HG03095 (cell line): ENCODE results near the gene PCDHB7.
"Not testable (repeated sequence)": the region's sequence is repeated elsewhere in the genome, so short reads cannot be mapped to it uniquely, and the experiment has no call there.

ENCODE experiments used
- ATAC-seq: cut with Tn5 transposase; IDR thresholded peaks from one replicate; pipeline ENCODE4 v1.9.1; 2021; ENCODE audit warnings: moderate library complexity; ENCODE audit not compliant: unreplicated experiment

PCDHB7 gene

GRCh38 chr5:141172381-141173204 is at the start of gene PCDHB7:
PCDHB7 (plus strand) TSS chr5:141172644; CDS start chr5:141172836, 192 bp downstream.
- no peak for ATAC-seq

- not testable (repeated sequence) for ATAC-seq
Measured at GRCh38 chr5:141123396-141124135, 48.9 kb upstream of the PCDHB7 start.

- ATAC-seq = no peak
Measured at GRCh38 chr5:141127305-141127704, 45.1 kb upstream of the PCDHB7 start.

GRCh38 chr5:141135030-141135717 is 37.3 kb upstream of the PCDHB7 start, which contains the start of gene PCDHB5:
PCDHB5 (plus strand) TSS chr5:141135206; CDS start chr5:141135435, 229 bp downstream.
- ATAC-seq = no peak

DNA sequence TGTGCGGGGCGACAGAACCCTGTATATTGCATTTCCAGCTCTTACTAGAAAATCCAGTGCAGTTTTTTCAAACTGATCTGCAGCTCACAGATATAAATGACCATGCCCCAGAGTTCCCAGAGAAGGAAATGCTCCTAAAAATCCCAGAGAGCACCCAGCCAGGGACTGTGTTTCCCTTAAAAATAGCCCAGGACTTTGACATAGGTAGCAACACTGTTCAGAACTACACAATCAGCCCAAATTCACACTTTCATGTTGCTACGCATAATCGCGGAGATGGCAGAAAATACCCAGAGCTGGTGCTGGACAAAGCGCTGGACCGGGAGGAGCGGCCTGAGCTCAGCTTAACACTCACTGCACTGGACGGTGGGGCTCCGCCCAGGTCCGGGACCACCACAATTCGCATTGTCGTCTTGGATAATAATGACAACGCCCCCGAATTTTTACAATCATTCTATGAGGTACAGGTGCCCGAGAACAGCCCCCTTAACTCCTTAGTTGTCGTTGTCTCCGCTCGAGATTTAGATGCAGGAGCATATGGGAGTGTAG is 36.7 kb upstream of the PCDHB7 start:
- no peak for ATAC-seq

DNA sequence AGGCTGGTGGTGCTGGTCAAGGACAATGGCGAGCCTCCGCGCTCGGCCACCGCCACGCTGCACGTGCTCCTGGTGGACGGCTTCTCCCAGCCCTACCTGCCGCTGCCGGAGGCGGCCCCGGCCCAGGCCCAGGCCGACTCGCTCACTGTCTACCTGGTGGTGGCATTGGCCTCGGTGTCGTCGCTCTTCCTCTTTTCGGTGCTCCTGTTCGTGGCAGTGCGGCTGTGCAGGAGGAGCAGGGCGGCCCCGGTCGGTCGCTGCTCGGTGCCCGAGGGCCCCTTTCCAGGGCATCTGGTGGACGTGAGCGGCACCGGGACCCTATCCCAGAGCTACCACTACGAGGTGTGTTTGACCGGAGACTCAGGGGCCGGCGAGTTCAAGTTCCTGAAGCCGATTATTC is 35.1 kb upstream of the PCDHB7 start:
- not testable (repeated sequence) for ATAC-seq

DNA sequence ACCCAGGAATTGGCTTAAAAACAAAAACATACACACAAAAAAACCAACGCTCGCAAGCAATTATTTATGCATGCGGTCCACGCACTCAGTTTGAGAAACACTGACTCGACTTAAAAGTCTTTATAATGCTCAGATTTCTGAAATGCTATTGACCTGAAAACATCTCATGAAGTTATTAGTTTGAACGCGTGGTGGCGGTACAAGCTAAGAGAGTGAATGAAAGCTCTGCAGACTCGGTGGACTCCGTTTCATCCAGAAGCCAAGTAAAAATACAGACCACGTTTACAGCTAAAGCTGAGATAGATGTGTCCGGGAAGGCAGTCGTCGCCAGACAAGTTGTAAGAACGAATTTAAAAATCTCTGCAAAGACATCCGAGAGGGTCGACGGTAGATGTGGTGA is 22.6 kb upstream of the PCDHB7 start, which contains the start of gene PCDHB6:
PCDHB6 (plus strand) TSS at position 246 of the 400 bp plus-strand sequence. CDS start 201 bp downstream, outside the sequence.
- no peak for ATAC-seq

DNA sequence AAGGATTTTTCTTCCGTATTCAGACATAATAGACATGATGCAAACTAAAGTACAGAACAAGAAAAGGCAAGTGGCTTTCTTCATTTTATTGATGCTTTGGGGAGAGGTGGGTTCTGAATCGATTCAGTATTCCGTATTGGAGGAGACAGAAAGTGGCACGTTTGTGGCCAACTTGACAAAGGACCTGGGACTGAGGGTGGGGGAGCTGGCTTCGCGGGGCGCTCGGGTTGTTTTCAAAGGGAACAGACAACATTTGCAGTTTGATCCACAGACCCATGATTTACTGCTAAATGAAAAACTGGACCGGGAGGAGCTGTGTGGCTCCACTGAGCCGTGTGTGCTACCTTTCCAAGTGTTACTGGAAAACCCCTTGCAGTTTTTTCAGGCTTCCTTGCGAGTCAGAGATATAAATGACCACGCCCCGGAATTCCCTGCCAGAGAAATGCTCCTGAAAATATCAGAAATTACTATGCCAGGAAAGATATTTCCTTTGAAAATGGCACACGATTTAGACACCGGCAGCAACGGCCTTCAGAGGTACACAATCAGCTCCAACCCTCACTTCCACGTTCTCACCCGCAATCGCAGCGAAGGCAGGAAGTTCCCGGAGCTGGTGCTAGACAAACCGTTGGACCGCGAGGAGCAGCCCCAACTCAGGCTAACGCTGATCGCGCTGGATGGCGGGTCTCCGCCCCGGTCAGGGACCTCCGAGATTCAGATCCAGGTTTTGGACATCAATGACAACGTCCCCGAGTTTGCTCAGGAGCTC is 22.0 kb upstream of the PCDHB7 start:
- ATAC-seq = no peak

DNA sequence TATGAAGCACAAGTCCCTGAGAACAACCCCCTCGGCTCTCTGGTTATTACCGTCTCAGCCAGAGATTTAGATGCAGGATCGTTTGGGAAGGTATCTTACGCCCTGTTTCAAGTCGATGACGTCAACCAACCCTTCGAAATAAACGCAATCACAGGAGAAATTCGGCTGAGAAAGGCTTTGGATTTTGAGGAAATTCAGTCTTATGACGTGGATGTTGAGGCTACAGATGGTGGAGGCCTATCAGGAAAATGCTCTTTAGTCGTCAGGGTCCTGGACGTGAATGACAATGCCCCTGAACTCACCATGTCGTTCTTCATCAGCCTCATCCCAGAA is 21.5 kb upstream of the PCDHB7 start:
- ATAC-seq = no peak

GRCh38 chr5:141151632-141152031 is 20.8 kb upstream of the PCDHB7 start:
- not testable (repeated sequence) for ATAC-seq

- not testable (repeated sequence) for ATAC-seq
Measured at GRCh38 chr5:141152096-141152495, 20.3 kb upstream of the PCDHB7 start.

GRCh38 chr5:141155540-141156374 is 16.7 kb upstream of the PCDHB7 start:
- ATAC-seq = no peak

DNA sequence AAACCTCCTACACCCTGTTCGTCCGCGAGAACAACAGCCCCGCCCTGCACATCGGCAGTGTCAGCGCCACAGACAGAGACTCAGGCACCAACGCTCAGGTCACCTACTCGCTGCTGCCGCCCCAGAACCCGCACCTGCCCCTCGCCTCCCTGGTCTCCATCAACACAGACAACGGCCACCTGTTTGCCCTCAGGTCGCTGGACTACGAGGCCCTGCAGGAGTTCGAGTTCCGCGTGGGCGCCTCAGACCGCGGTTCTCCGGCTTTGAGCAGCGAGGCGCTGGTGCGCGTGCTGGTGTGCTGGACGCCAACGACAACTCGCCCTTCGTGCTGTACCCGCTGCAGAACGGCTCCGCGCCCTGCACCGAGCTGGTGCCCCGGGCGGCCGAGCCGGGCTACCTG is 15.1 kb upstream of the PCDHB7 start:
- not testable (repeated sequence) for ATAC-seq

GRCh38 chr5:141157901-141158300 is 14.5 kb upstream of the PCDHB7 start:
- ATAC-seq = not testable (repeated sequence)

- not testable (repeated sequence) for ATAC-seq
Measured at GRCh38 chr5:141174291-141175104, 2.1 kb downstream of the PCDHB7 start.

GRCh38 chr5:141175933-141176332 is 3.5 kb downstream of the PCDHB7 start:
- no peak for ATAC-seq

- ATAC-seq = not testable (repeated sequence)
Measured at GRCh38 chr5:141177577-141178191, 5.2 kb downstream of the PCDHB7 start, which contains the start of gene PCDHB8. PCDHB8 (plus strand) TSS chr5:141177790; CDS start chr5:141178035, 245 bp downstream.

DNA sequence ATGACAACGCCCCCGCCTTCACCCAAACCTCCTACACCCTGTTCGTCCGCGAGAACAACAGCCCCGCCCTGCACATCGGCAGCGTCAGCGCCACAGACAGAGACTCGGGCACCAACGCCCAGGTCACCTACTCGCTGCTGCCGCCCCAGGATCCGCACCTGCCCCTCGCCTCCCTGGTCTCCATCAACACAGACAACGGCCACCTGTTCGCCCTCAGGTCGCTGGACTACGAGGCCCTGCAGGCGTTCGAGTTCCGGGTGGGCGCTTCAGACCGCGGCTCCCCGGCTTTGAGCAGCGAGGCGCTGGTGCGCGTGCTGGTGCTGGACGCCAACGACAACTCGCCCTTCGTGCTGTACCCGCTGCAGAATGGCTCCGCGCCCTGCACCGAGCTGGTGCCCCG is 6.9 kb downstream of the PCDHB7 start:
- ATAC-seq = not testable (repeated sequence)
